ENCODE results near the gene CORO2B. TPM values are rescaled to one million over a fixed set of nuclear protein-coding genes. Genes with fewer than 3 reads are reported as not detected.

CORO2B gene
- total and polyA plus RNA-seq, 2 of the 4 experiments (the other 2 are of a cell fraction): 9.3 to 39.3 TPM

- Histone ChIP-seq H3K27me3 (ENCODE audit: control insufficient read depth, insufficient read depth, low read length) (no peaks in the 10 kb centered on the region), H2BK120ac (ENCODE audit: low read depth, low read length) (peak overlapping the region; percentile 56; the same call in 1 of the 2 replicates), H3K4me2 (ENCODE audit: low read depth, low read length) (no peak overlapping the region), H3K9me1 (ENCODE audit: insufficient read depth, low read length) (peaks cover 29% of the 10 kb centered on the region), H3K79me1 (ENCODE audit: low read depth in 1 of 2, low read length in 2 of 2) (peaks cover 20 to 83% of the 10 kb centered on the region in 2 experiments), H3K4me3 (ENCODE audit: insufficient read depth, low read depth, low read length) (no peak overlapping the region), H4K8ac (ENCODE audit: low read depth in 2 of 2, low read length in 2 of 2) (peak overlapping the region in 1 of 2 experiments; percentile 24; a peak in 1 of 4 replicates), H2BK20ac (ENCODE audit: low read depth, low read length) (peak overlapping the region; percentile 20; the same call in 1 of the 2 replicates), H3K4me1 (ENCODE audit: control insufficient read depth, insufficient read depth, low read length) (peaks cover 29% of the 10 kb centered on the region), H3K4ac (ENCODE audit: low read depth, low read length) (peak overlapping the region; percentile 66; the same call in 1 of the 2 replicates), H2AK5ac (ENCODE audit: low read depth, low read length) (peak overlapping the region; percentile 95; the same call in 1 of the 2 replicates), H4K91ac (ENCODE audit: insufficient read depth, low read depth, low read length) (peak overlapping the region; percentile 5), H3K14ac (replicated peaks; ENCODE audit: low read depth, low read length) (peak overlapping the region; percentile 75), H3K9me3 (ENCODE audit: control insufficient read depth, insufficient read depth, low read length) (no peaks in the 10 kb centered on the region), H3K23ac (ENCODE audit: low read depth, low read length) (peak overlapping the region; percentile 75; the same call in 1 of the 2 replicates), H2AK9ac (replicated peaks; ENCODE audit: low read depth, low read length, poor library complexity) (peak overlapping the region; percentile 79), H2AFZ (replicated peaks; ENCODE audit: low read length, poor library complexity) (peak overlapping the region; percentile 70), H3K9ac (ENCODE audit: low read depth, low read length) (no peak overlapping the region), H4K20me1 (ENCODE audit: insufficient read depth, low read length) (no peaks in the 10 kb centered on the region), H4K5ac (ENCODE audit: low read depth, low read length) (no peak overlapping the region), H3K27ac (ENCODE audit: insufficient read depth, low read length) (no peak overlapping the region), H3K36me3 (ENCODE audit: control insufficient read depth, insufficient read depth, low read length) (no peaks in the 10 kb centered on the region), H3K56ac (ENCODE audit: extremely low read depth, insufficient read depth, low read length) (no peak overlapping the region), H3K18ac (ENCODE audit: low read depth, low read length) (no peak overlapping the region), H2BK5ac (ENCODE audit: low read depth, low read length, poor library complexity, severe bottlenecking) (no peak overlapping the region), H2BK15ac (ENCODE audit: low read depth, low read length) (peak overlapping the region; percentile 80; the same call in 1 of the 3 replicates)
- 90% methylated on average over 2 of the region's 7 CpGs; no CpG with 5 or more reads in 1 of the 2 experiments for WGBS, 2 experiments (ENCODE audit: extremely low coverage in 2 of 2, insufficient read length in 1 of 2)
- DNase-seq (peak; percentile 60), ATAC-seq (ENCODE audit: low read depth) (no peak)
- dilution Hi-C loops (cut with HindIII; ENCODE audit: low sequenced_read_pairs, unreplicated experiment): no loop called here
- in situ Hi-C loops (cut with MboI; ENCODE audit: low sequenced_read_pairs): no loop called here
- BruUV-seq (replicated peaks): no TSS peak
- ChIA-PET POLR2A (ENCODE audit: unreplicated experiment) (no interaction called here), CTCF (no interaction called here)
- TF ChIP-seq CHD1 (IDR thresholded peaks at IDR 0.05; ENCODE audit: low read depth, low read length) (no peak), MAZ (IDR thresholded peaks at IDR 0.05; ENCODE audit: borderline replicate concordance, low read depth, low read length) (no peak), SMC3 (IDR thresholded peaks at IDR 0.05; ENCODE audit: low read depth, low read length) (no peak), RFX5 (IDR thresholded peaks at IDR 0.05; ENCODE audit: low read depth, low read length) (no peak), RAD21 (IDR thresholded peaks at IDR 0.05; ENCODE audit: low read length) (no peak), RCOR1 (IDR thresholded peaks at IDR 0.05; ENCODE audit: insufficient replicate concordance, low read length) (no peak), MXI1 (IDR thresholded peaks at IDR 0.05; ENCODE audit: borderline replicate concordance, low read depth, low read length) (no peak), CTCF (conservative IDR thresholded peaks at IDR 0.05; ENCODE audit: low read depth, low read length) (no peak), CEBPB (IDR thresholded peaks at IDR 0.05; ENCODE audit: low read depth, low read length) (no peak), POLR2A (IDR thresholded peaks at IDR 0.05; ENCODE audit: low read depth, low read length) (no peak), ELK1 (IDR thresholded peaks at IDR 0.05; ENCODE audit: borderline replicate concordance, low read depth, low read length) (no peak), MAFK (IDR thresholded peaks at IDR 0.05; ENCODE audit: low read depth, low read length) (no peak), USF2 (IDR thresholded peaks at IDR 0.05; ENCODE audit: low read depth, low read length) (no peak)
- intact Hi-C loops (cut with micrococcal nuclease): no loop called here
Measured at GRCh38 chr15:68627476-68627875, 48.7 kb downstream of the CORO2B start.
